ENCODE data around the gene RAP1GAP2. TPM values are rescaled to one million over a fixed set of nuclear protein-coding genes. Genes with fewer than 3 reads are reported as not detected.

RAP1GAP2 gene
- total and polyA plus RNA-seq, 2 of the 8 experiments (the other 6 are each of a cell fraction or from before 2014, with no cell fraction given), result 24.0 to 63.8 TPM

DNA sequence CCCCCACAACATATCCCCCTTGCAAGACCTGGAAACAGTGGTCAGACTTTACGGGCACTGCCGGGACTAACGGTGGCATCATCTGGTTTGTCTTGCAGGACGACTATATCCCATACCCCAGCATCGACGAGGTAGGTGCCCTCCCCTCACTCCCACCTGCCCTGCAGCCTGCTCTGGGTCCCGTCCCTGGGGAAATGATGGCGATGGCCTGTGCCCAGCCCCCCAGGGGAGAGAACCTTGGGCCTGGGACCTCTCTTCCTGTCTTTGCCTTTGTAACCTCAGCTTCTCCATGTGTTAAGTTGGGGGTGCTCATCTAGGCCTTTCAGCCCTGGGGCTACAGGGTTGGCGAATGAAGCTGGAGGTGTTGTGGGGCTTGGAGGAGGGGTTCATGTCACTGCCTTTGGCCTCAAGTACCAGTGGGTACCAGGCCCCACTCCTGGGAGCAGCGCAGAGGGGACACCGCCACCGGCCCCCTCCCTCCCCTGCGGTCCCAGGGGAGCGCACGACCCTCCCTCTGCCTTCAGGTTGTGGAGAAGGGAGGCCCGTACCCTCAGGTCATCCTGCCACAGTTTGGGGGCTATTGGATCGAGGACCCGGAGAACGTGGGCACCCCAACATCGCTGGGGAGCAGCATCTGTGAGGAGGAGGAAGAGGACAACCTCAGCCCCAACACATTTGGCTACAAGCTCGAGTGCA lies 167.2 kb downstream of the RAP1GAP2 start:
- ChIA-PET CTCF (ENCODE audit: partially characterized antibody) (interaction anchor here (0.6 to 1.3 kb wide), 8 partner anchors 9 to 482 kb away, joined by 3 to 4 read pairs (median 3); no protein-coding TSS in a partner anchor), POLR2A (ENCODE audit: partially characterized antibody) (interaction anchor here (1.5 kb wide), 1 partner anchor 8 kb away, joined by 3 read pairs; no protein-coding TSS in a partner anchor)
- Histone ChIP-seq H4K91ac (replicated peaks; ENCODE audit: insufficient read length, low read length) (no peak overlapping the region), H2BK120ac (replicated peaks; ENCODE audit: low read depth, low read length) (no peak overlapping the region), H3K14ac (ENCODE audit: insufficient read length) (no peak overlapping the region), H2AFZ (ENCODE audit: low read length) (no peak overlapping the region), H3K36me3 (ENCODE audit: control insufficient read depth in 2 of 4, insufficient read depth in 4 of 4, low read length in 3 of 4) (peaks cover 0 to 10% (median 4%) of the 10 kb centered on the region in 4 experiments; a peak in 3 of 8 replicates), H3K4me1 (replicated peaks in 1 of 4; ENCODE audit: control insufficient read depth in 3 of 4, insufficient read depth in 4 of 4, low read length in 3 of 4) (peaks cover 2 to 15% (median 3%) of the 10 kb centered on the region in 4 experiments; a peak in 3 of 7 replicates), H3K23me2 (ENCODE audit: low read depth, low read length) (no peaks in the 10 kb centered on the region), H3K4ac (replicated peaks; ENCODE audit: insufficient read length, low read depth, low read length) (no peak overlapping the region), H3K79me1 (ENCODE audit: low read depth, low read length) (peaks cover 4% of the 10 kb centered on the region), H3K4me2 (ENCODE audit: insufficient read depth in 1 of 2, low read depth in 2 of 2, low read length in 2 of 2) (no peak overlapping the region), H4K8ac (ENCODE audit: extremely low read depth, insufficient read depth, low read length) (peak overlapping the region; percentile 12), H2BK12ac (ENCODE audit: low read depth, low read length) (no peak overlapping the region), H3K9me3 (ENCODE audit: insufficient read depth in 2 of 2, low read depth in 1 of 2, low read length in 1 of 2) (no peaks in the 10 kb centered on the region), H2BK20ac (ENCODE audit: low read length) (no peak overlapping the region), H2AK5ac (ENCODE audit: low read depth, low read length) (no peak overlapping the region), H3K56ac (replicated peaks; ENCODE audit: insufficient read length, low read depth, low read length) (no peak overlapping the region), H4K20me1 (replicated peaks in 1 of 2; ENCODE audit: control insufficient read depth in 1 of 2, insufficient read depth in 2 of 2, low read length in 2 of 2) (peaks cover 0 to 4% of the 10 kb centered on the region in 2 experiments), H3K79me2 (ENCODE audit: control insufficient read depth in 1 of 2, insufficient read depth in 2 of 2, low read length in 2 of 2) (no peaks in the 10 kb centered on the region; a peak in 1 of 4 replicates), H3K23ac (ENCODE audit: insufficient read length) (no peak overlapping the region), H2BK5ac (ENCODE audit: low read depth, low read length) (0 out of 2 replicates have a peak overlapping the region, but pooled peaks have one; percentile 5), H3K27ac (ENCODE audit: low read depth, low read length) (no peak overlapping the region; the same call in 1 of the 2 replicates), H4K5ac (ENCODE audit: insufficient read length, low read depth, low read length) (no peak overlapping the region), H2BK15ac (ENCODE audit: low read length) (no peak overlapping the region), H3K9ac (replicated peaks in 1 of 4; ENCODE audit: extremely low read depth in 1 of 4, low read depth in 3 of 4, low read length in 3 of 4) (no peak overlapping the region), H3K18ac (ENCODE audit: extremely low read depth, low read length) (no peak overlapping the region), H3K27me3 (replicated peaks in 1 of 4; ENCODE audit: control insufficient read depth in 3 of 4, extremely low read depth in 1 of 4, insufficient read depth in 3 of 4, low read length in 3 of 4) (no peaks in the 10 kb centered on the region), H3K4me3 (ENCODE audit: extremely low read depth in 1 of 4, insufficient read depth in 2 of 4, low read depth in 3 of 4, low read length in 4 of 4) (no peak overlapping the region)
- 89% methylated on average over 16 of the region's 21 CpGs; no CpG with 5 or more reads in 1 of the 2 experiments for WGBS, 2 experiments (ENCODE audit: extremely low coverage in 1 of 2, insufficient coverage in 1 of 2, insufficient read length in 1 of 2, insufficient replicate concordance in 2 of 2, low coverage in 1 of 2, low lambda C conversion rate in 2 of 2, missing lambda C conversion rate in 1 of 2)
- DNase-seq (ENCODE audit: low read depth in 1 of 2, low spot score in 2 of 2) (no peak), FAIRE-seq (no peak)
- TF ChIP-seq TAF7 (optimal IDR thresholded peaks at IDR 0.05; ENCODE audit: borderline replicate concordance, low read depth, low read length), result no peak
- no peak for TF ChIP-seq TBP (IDR thresholded peaks at IDR 0.05; ENCODE audit: low read depth, low read length)
- no peak for TF ChIP-seq CBX5 (IDR thresholded peaks at IDR 0.05; ENCODE audit: low read depth, low read length)
- TF ChIP-seq FOSL1 (IDR thresholded peaks at IDR 0.05; ENCODE audit: insufficient read depth, low read depth, low read length), result no peak
- TF ChIP-seq, protein P1, sequence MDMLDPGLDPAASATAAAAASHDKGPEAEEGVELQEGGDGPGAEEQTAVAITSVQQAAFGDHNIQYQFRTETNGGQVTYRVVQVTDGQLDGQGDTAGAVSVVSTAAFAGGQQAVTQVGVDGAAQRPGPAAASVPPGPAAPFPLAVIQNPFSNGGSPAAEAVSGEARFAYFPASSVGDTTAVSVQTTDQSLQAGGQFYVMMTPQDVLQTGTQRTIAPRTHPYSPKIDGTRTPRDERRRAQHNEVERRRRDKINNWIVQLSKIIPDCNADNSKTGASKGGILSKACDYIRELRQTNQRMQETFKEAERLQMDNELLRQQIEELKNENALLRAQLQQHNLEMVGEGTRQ (IDR thresholded peaks at IDR 0.05; ENCODE audit: low read length), result no peak
- TF ChIP-seq CREB1 (IDR thresholded peaks at IDR 0.05), result no peak
- TF ChIP-seq SIX5 (IDR thresholded peaks at IDR 0.05; ENCODE audit: low read depth, low read length), result no peak
- no peak for TF ChIP-seq ZNF274 (IDR thresholded peaks at IDR 0.05; ENCODE audit: borderline replicate concordance, extremely low read depth, low read length)
- TF ChIP-seq RBBP5 (IDR thresholded peaks at IDR 0.05; ENCODE audit: borderline replicate concordance, low read depth, low read length), result no peak
- no peak for TF ChIP-seq RNF2 (IDR thresholded peaks at IDR 0.05; ENCODE audit: borderline replicate concordance, low read depth, low read length, missing control alignments, poor library complexity, severe bottlenecking)
- no peak for TF ChIP-seq SP1 (IDR thresholded peaks at IDR 0.05; ENCODE audit: low read depth, low read length)
